Measurements from ENCODE around the gene TYMS.

DNA sequence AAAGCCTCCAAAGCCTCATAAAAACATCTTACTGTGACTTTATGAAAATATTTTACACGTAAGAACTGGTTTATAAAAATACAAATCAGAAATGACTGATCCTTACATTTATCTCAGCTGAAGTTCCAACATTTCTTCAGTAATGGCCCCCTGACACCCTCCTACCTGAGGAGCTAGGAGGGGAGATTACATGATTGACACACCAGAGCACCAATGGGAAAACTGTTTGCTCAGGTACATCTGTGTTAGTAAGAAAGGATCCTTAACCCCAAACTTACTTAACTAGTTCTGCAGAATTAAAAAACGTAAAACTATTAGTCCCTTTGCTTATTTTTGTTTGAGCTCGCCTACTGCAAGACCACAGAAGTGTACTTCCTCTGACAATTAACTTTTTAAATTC is 28.0 kb downstream of the TYMS start:
- TF ChIP-seq, protein P1, sequence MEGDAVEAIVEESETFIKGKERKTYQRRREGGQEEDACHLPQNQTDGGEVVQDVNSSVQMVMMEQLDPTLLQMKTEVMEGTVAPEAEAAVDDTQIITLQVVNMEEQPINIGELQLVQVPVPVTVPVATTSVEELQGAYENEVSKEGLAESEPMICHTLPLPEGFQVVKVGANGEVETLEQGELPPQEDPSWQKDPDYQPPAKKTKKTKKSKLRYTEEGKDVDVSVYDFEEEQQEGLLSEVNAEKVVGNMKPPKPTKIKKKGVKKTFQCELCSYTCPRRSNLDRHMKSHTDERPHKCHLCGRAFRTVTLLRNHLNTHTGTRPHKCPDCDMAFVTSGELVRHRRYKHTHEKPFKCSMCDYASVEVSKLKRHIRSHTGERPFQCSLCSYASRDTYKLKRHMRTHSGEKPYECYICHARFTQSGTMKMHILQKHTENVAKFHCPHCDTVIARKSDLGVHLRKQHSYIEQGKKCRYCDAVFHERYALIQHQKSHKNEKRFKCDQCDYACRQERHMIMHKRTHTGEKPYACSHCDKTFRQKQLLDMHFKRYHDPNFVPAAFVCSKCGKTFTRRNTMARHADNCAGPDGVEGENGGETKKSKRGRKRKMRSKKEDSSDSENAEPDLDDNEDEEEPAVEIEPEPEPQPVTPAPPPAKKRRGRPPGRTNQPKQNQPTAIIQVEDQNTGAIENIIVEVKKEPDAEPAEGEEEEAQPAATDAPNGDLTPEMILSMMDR (conservative IDR thresholded peaks at IDR 0.05; ENCODE audit: low read length): no peak
- TF ChIP-seq EZH2phosphoT487 (IDR thresholded peaks at IDR 0.05; ENCODE audit: borderline replicate concordance): no peak

Data from Loucy (cell line).